Activated CD8-positive, alpha-beta memory T cell treated with anti-CD3 and anti-CD28 coated beads, Interleukin-2, amount 50 U/mL, for 1 hour (primary cell): Measurements from ENCODE around the gene TMEM181.
"Not testable (repeated sequence)": the region's sequence is repeated elsewhere in the genome, so short reads cannot be mapped to it uniquely, and the experiment has no call there.

Experiments used
- DNase-seq: peaks from one replicate; pipeline ENCODE4 v3.0.0-alpha.2; 2020; ENCODE audit errors: extremely low read depth

Gene TMEM181

DNA sequence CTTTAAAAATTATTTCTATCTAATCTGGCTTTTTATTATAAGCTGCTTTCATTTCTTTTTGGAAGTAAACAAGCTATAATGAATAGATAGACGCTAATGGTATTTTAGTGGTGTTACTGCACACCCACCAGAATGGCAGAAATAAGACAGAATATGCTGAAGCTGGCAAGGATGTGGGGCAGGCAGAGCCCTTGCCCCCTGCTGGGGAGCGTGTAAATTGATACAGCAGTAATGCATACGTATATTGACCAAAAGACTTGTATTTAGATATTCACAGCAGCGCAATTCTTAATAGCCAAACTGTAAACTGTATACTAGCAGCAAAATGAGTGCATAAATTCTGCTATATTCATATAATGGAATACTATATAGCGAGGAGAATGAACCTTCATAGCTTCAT lies 35.3 kb downstream of the TMEM181 start:
- DNase-seq: no peak

DNA sequence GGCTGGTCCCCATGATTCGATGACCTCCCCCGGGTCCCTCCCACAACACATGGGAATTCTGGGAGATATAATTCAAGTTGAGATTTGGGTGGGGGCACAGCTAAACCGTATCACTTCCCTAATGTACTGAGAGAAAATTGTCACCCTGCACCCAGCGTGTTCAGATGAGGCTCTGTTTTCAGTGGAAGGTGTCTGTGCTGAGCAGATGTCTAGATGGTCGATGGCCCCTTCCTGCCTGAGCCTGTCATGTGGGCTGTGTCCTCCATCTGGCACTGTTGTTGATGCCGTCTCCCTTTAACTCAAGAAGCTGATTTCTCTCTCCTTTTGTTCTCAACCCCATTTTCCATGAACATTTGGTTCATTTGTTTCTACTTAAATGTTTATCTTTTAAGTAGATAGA lies 37.0 kb downstream of the TMEM181 start:
- DNase-seq: no peak

GRCh38 chr6:158597565-158597964 lies 37.7 kb downstream of the TMEM181 start:
- DNase-seq: no peak

DNA sequence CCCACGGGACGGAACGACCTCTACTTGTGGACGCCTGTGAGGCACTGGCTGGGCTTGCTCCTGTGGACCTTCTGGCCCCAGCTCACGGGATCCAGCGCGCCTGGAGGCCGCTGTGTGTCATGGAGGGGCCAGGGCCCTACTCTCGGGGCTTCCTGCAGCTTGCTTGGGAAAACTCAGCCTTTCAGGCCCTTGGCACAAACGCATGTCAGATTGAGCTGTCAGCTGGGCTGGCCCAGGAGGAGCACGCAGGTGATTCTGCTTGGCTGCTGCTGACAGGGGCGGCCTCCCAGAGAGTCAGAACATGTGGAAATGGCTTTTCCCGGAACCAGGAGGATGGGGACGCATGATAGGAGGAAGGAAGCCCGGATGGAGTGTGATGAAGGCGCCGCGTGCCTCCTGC lies 39.7 kb downstream of the TMEM181 start:
- DNase-seq: no peak

GRCh38 chr6:158603261-158604047 lies 43.6 kb downstream of the TMEM181 start:
- no peak for DNase-seq

DNA sequence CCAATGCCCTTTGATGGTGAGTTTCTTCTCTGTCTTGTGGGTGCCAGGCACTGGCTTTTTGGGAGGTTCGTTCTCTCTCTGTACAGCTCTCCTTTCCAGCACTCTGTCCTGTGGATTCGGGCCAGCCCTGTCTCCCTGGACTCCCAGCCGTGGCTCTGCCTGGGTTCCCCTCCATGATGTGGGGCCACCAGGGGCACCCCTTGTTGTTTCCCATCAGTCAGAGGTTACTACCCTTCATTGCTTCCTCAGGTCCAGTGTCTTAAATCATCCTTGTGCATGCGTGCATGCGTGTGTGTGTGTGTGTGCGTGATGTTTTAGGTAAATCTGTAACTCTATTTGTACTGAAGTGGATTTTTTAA lies 44.1 kb downstream of the TMEM181 start:
- DNase-seq: no peak

DNA sequence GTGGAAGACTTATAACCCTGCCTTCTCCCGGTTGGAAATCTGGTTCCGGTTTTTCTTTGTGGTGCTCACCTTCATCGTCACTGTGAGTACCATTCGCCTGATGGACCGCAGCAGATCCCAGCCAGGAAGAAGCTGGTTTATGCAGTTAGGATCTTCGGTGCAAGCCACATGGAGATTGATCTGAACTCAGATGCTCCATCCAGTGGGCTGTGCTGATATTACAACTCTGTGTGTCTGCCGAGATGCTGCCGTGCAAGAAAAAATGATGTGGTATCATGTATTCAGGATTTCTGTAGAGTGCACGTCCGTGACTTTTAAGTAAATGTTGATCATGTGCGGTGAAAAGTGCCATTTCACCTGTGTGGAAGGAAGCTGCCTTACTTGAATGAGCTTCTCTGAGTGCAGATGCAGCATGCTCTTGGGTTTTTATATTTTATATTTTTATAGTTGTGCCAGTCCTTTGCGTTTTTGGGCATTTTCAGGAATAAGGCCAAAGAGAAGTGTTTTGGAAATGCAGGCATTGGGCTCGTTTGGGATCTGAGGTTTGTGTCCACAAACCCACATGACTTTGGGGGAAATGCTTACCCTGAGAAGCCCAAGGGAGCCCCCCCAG lies 45.5 kb downstream of the TMEM181 start:
- DNase-seq: no peak

DNA sequence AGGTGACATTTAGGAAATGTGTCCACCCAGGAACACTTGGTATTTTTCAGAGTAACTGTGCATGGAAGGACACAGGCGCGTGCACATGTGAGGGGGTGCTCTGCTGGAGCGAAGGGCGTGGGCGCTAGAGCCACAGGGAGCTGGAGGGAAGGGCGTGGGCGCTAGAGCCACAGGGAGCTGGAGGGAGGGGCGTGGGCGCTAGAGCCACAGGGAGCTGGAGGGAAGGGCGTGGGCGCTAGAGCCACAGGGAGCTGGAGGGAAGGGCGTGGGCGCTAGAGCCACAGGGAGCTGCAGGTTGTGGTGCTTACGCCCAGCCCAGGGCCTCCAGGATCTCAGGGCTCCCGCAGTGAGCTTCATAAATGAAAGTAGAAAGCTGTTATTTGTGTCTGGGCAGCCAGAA lies 46.1 kb downstream of the TMEM181 start:
- not testable (repeated sequence) for DNase-seq

GRCh38 chr6:158606935-158607334 lies 47.0 kb downstream of the TMEM181 start:
- no peak for DNase-seq

DNA sequence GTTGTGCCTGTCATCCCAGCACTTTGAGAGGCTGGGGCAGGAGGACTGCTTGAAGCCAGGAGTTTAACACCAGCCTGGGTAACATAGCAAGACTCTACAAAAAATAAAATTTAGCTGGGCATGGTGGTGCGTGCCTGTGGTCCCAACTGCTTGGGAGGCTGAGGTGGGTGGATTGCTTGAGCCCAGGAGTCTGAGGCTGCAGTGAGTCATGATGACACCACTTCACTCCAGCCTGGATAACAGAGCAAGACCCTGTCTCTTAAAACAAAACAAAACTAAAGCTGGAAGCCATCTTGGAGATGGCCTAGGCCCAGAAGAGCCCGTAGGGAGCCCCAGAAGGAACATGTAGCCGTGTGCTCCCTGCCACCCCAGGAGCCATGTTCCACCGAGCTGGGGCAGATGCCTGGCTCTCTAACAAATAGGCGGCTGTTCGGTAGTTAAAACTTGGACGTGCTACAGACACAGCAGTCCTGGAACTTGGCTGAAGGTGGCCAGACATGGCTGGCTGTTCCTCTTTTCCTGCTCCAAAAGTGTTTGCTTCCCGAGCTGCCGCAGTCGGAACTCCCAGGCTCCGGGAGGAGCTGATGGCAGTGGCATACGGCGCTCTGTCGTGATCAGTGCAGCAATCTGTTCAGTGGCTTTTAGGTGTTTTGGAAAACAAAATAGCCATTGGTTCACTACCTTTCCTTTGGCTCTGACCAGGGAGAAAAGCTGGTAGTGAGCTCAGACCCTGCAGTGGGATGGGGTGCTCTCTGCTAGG lies 47.7 kb downstream of the TMEM181 start:
- no peak for DNase-seq

GRCh38 chr6:158608221-158608620 lies 48.3 kb downstream of the TMEM181 start:
- DNase-seq: no peak

GRCh38 chr6:158609455-158610155 lies 49.7 kb downstream of the TMEM181 start:
- no peak for DNase-seq

GRCh38 chr6:158610319-158610968 lies 50.6 kb downstream of the TMEM181 start:
- DNase-seq: no peak

DNA sequence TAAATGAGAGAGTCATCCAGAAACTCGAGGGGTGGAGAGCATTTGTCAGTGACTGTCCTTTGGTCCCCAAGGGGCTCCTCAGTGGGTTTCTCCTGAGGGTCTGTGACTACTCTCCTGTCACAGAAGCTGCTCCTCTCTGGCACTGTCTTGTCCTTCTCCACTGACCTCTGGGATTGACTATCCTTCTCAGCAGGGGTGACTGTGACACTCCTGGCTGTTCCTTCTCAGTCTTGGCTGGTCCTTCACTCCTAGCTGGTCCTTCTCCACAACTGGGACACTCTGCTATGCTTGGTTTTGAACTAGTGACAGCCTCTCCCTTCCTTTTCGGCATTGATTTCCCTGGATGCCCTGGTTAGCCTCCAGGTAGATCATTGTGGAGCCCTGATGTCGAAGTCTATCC lies 51.1 kb downstream of the TMEM181 start:
- no peak for DNase-seq

- no peak for DNase-seq
Measured at GRCh38 chr6:158611541-158612370, 51.9 kb downstream of the TMEM181 start.

GRCh38 chr6:158614606-158615005 lies 54.7 kb downstream of the TMEM181 start:
- not testable (repeated sequence) for DNase-seq

- DNase-seq: not testable (repeated sequence)
Measured at GRCh38 chr6:158618289-158618688, 58.4 kb downstream of the TMEM181 start.

- DNase-seq: no peak
Measured at GRCh38 chr6:158619922-158620801, 60.3 kb downstream of the TMEM181 start.

GRCh38 chr6:158620963-158621693 lies 61.2 kb downstream of the TMEM181 start:
- DNase-seq: no peak
